Liver (tissue), 9 donors: Measurements from ENCODE around the gene DHCR24. TPM values are rescaled to one million over a fixed set of nuclear protein-coding genes. Genes with fewer than 3 reads are reported as not detected.

Source experiments
- DNase-seq: peaks from one replicate; pipeline ENCODE4 v3.0.0-alpha.2; 2017; ENCODE audit warnings: low spot score
- H3K27ac ChIP-seq, 2 donors: one replicate each; pipeline ENCODE4 v1.7.0; 2013; ENCODE audit warnings: inconsistent platforms in 2 of 2, low read length in 2 of 2, control low read depth in 1 of 2, low read depth in 1 of 2, mild to moderate bottlenecking in 1 of 2
- H3K27me3 ChIP-seq, 4 donors: one replicate each; pipeline versions ENCODE4 v1.6.1 to v1.7.0; 2013; ENCODE audit warnings: low read length in 3 of 4, inconsistent platforms in 1 of 4, mild to moderate bottlenecking in 1 of 4, moderate library complexity in 1 of 4; ENCODE audit not compliant: control insufficient read depth in 4 of 4, insufficient read depth in 4 of 4
- H3K36me3 ChIP-seq, 4 donors: one replicate each; pipeline versions ENCODE4 v1.6.1 to v1.7.0; 2013; ENCODE audit warnings: low read length in 3 of 4, mild to moderate bottlenecking in 3 of 4, low read depth in 1 of 4, moderate library complexity in 1 of 4; ENCODE audit not compliant: control insufficient read depth in 4 of 4, insufficient read depth in 3 of 4
- H3K4me1 ChIP-seq, 4 donors: one replicate each; pipeline versions ENCODE4 v1.6.1 to v1.7.0; 2013; ENCODE audit warnings: low read length in 3 of 4, mild to moderate bottlenecking in 3 of 4, moderate library complexity in 1 of 4; ENCODE audit not compliant: control insufficient read depth in 4 of 4, insufficient read depth in 4 of 4
- H3K4me3 ChIP-seq, 3 donors: one replicate each; pipeline versions ENCODE4 v1.6.1 to v1.7.0; 2013; ENCODE audit warnings: low read length in 3 of 3, control low read depth in 1 of 3, low read depth in 1 of 3, mild to moderate bottlenecking in 1 of 3
- H3K9ac ChIP-seq, 2 donors: one replicate each; pipeline ENCODE4 v1.7.0; 2013; ENCODE audit warnings: low read length in 2 of 2, mild to moderate bottlenecking in 2 of 2, moderate library complexity in 2 of 2, control low read depth in 1 of 2, low read depth in 1 of 2
- H3K9me3 ChIP-seq, 4 donors: one replicate each; pipeline versions ENCODE4 v1.6.1 to v1.7.0; 2013; ENCODE audit warnings: low read length in 3 of 4; ENCODE audit not compliant: control insufficient read depth in 4 of 4
- EGR1 ChIP-seq, 2 donors: IDR thresholded peaks; 2 replicates each; pipeline ENCODE4 v1.6.1; 2016 to 2018; ENCODE audit warnings: antibody characterized with exemption in 2 of 2, low read depth in 2 of 2
- FOXA1 ChIP-seq: IDR thresholded peaks from 2 replicates; pipeline ENCODE4 v1.6.1; 2016; ENCODE audit warnings: antibody characterized with exemption
- FOXA2 ChIP-seq: IDR thresholded peaks from 2 replicates; pipeline ENCODE4 v1.6.1; 2016; ENCODE audit warnings: antibody characterized with exemption
- GABPA ChIP-seq, 2 donors: IDR thresholded peaks in 1 of 2; conservative IDR thresholded peaks in 1 of 2; 2 replicates each; pipeline ENCODE4 v1.6.1; 2016; ENCODE audit warnings: antibody characterized with exemption in 2 of 2, mild to moderate bottlenecking in 1 of 2, moderate library complexity in 1 of 2
- HNF4A ChIP-seq, 2 donors: conservative IDR thresholded peaks; 2 replicates each; pipeline ENCODE4 v1.6.1; 2016; ENCODE audit warnings: antibody characterized with exemption in 2 of 2, mild to moderate bottlenecking in 2 of 2
- HNF4G ChIP-seq: IDR thresholded peaks from 2 replicates; pipeline ENCODE4 v1.6.1; 2016; ENCODE audit warnings: antibody characterized with exemption
- JUND ChIP-seq, 2 donors: IDR thresholded peaks; 2 replicates each; pipeline ENCODE4 v1.6.1; 2016; ENCODE audit warnings: antibody characterized with exemption in 2 of 2
- NR2F2 ChIP-seq: IDR thresholded peaks from 2 replicates; pipeline ENCODE4 v1.6.1; 2016; ENCODE audit warnings: antibody characterized with exemption
- RXRA ChIP-seq, 2 donors: IDR thresholded peaks; 2 replicates each; pipeline ENCODE4 v1.6.1; 2017 to 2018; ENCODE audit warnings: antibody characterized with exemption in 2 of 2, mild to moderate bottlenecking in 1 of 2
- SP1 ChIP-seq: IDR thresholded peaks from 2 replicates; pipeline ENCODE4 v1.6.1; 2018; ENCODE audit warnings: antibody characterized with exemption, mild to moderate bottlenecking
- TAF1 ChIP-seq: conservative IDR thresholded peaks from 2 replicates; pipeline ENCODE4 v1.6.1; 2016; ENCODE audit warnings: antibody characterized with exemption, mild to moderate bottlenecking
- YY1 ChIP-seq: IDR thresholded peaks from 2 replicates; pipeline ENCODE4 v1.6.1; 2016; ENCODE audit warnings: antibody characterized with exemption, mild to moderate bottlenecking
- WGBS: extraction: QIAGEN DNeasy Blood & Tissue Kit; methylation state at CpG from one replicate; pipeline ENCODE4 v1.1.7; 2013; 5-methylcytosine and 5-hydroxymethylcytosine counted together
- polyA plus RNA-seq, 2 donors: library from polyadenylated mRNA; stranded (reverse) in 1 of 2; unstranded in 1 of 2; fragments of 200-250 nt in 1 of 2; fragments of >200 nt in 1 of 2; fragmentation: Nextera tagmentation in 1 of 2; extraction: Ambion mirVana in 1 of 2; gene quantifications; one replicate each; pipeline versions ENCODE4 v1.2.1 to v1.2.3, GENCODE V29; 2013 to 2015
- total RNA-seq, 2 donors: library from RNA; depleted of rRNA; stranded (reverse); fragments of >200 nt; gene quantifications; one replicate each; pipeline ENCODE4 v1.2.3, GENCODE V29; 2014
- TF ChIP-seq, protein P1 (sequence below): IDR thresholded peaks from 2 replicates; pipeline ENCODE4 v1.6.1; 2016; ENCODE audit warnings: antibody characterized with exemption
- TF ChIP-seq, protein P2 (sequence below): IDR thresholded peaks from 2 replicates; pipeline ENCODE4 v1.6.1; 2016; ENCODE audit warnings: antibody characterized with exemption
- TF ChIP-seq, protein P3 (sequence below): IDR thresholded peaks from 2 replicates; pipeline ENCODE4 v1.6.1; 2016; ENCODE audit warnings: antibody characterized with exemption, mild to moderate bottlenecking
- TF ChIP-seq, protein P4 (sequence below): IDR thresholded peaks from 2 replicates; pipeline ENCODE4 v1.6.1; 2016; ENCODE audit warnings: antibody characterized with exemption
- TF ChIP-seq, protein P5 (sequence below): fragments of 150-350 bp; IDR thresholded peaks from 2 replicates; pipeline ENCODE4 v1.5.1; 2017; ENCODE audit warnings: improper control_type of control experiment, low read depth, low read length; ENCODE audit not compliant: missing input control
- donor health status: healthy.
- donor health status: healthy.
- donor health status: healthy.
- donor health status: healthy.
- donor health status: healthy.

Gene DHCR24
- total and polyA plus RNA-seq, 4 donors = 271 to 815 (median 600) TPM

DNA sequence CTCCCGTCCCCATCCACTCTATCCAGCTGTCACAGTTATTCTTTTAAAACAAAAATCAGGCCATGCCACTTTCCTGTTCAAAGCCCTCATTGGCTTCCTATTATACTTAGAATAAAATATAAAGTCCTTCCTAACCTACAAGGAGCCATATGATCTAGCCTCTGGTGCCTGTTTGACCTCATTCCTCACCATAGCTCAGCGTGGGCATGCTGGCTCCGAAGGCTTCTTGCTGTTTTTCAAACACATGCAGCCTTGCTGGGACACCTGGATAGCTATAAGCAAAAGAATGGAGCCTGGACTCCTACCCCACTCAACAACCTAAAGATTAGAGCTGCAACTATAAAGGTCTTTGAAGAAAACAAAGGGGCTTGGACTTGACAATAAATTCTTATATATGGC, 23.7 kb downstream of the DHCR24 start:
- WGBS = 80% methylated on average over 3 of the region's 3 CpGs
- DNase-seq = peak; percentile 25
- Histone ChIP-seq H3K27ac (peak overlapping the region in 1 of 2 donors; percentile 27), H3K4me3 (no peak overlapping the region), H3K27me3 (no peaks in the 10 kb centered on the region), H3K9ac (no peak overlapping the region), H3K36me3 (peaks cover 4 to 45% (median 40%) of the 10 kb centered on the region in 4 donors), H3K4me1 (peaks cover 42 to 92% (median 82%) of the 10 kb centered on the region in 4 donors), H3K9me3 (no peaks in the 10 kb centered on the region)
- TF ChIP-seq, protein P1, sequence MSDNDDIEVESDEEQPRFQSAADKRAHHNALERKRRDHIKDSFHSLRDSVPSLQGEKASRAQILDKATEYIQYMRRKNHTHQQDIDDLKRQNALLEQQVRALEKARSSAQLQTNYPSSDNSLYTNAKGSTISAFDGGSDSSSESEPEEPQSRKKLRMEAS = no peak
- TF ChIP-seq JUND (IDR thresholded peaks at IDR 0.05) = no peak
- no peak for TF ChIP-seq GABPA (IDR thresholded peaks at IDR 0.05 in 1 of 2, conservative IDR thresholded peaks at IDR 0.05 in 1 of 2)
- TF ChIP-seq, protein P2, sequence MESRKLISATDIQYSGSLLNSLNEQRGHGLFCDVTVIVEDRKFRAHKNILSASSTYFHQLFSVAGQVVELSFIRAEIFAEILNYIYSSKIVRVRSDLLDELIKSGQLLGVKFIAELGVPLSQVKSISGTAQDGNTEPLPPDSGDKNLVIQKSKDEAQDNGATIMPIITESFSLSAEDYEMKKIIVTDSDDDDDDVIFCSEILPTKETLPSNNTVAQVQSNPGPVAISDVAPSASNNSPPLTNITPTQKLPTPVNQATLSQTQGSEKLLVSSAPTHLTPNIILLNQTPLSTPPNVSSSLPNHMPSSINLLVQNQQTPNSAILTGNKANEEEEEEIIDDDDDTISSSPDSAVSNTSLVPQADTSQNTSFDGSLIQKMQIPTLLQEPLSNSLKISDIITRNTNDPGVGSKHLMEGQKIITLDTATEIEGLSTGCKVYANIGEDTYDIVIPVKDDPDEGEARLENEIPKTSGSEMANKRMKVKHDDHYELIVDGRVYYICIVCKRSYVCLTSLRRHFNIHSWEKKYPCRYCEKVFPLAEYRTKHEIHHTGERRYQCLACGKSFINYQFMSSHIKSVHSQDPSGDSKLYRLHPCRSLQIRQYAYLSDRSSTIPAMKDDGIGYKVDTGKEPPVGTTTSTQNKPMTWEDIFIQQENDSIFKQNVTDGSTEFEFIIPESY = no peak
- no peak for TF ChIP-seq FOXA2
- no peak for TF ChIP-seq RXRA (IDR thresholded peaks at IDR 0.05)
- TF ChIP-seq NR2F2 = no peak
- no peak for TF ChIP-seq YY1
- TF ChIP-seq FOXA1 = no peak
- no peak for TF ChIP-seq TAF1
- no peak for TF ChIP-seq SP1
- TF ChIP-seq, protein P3, sequence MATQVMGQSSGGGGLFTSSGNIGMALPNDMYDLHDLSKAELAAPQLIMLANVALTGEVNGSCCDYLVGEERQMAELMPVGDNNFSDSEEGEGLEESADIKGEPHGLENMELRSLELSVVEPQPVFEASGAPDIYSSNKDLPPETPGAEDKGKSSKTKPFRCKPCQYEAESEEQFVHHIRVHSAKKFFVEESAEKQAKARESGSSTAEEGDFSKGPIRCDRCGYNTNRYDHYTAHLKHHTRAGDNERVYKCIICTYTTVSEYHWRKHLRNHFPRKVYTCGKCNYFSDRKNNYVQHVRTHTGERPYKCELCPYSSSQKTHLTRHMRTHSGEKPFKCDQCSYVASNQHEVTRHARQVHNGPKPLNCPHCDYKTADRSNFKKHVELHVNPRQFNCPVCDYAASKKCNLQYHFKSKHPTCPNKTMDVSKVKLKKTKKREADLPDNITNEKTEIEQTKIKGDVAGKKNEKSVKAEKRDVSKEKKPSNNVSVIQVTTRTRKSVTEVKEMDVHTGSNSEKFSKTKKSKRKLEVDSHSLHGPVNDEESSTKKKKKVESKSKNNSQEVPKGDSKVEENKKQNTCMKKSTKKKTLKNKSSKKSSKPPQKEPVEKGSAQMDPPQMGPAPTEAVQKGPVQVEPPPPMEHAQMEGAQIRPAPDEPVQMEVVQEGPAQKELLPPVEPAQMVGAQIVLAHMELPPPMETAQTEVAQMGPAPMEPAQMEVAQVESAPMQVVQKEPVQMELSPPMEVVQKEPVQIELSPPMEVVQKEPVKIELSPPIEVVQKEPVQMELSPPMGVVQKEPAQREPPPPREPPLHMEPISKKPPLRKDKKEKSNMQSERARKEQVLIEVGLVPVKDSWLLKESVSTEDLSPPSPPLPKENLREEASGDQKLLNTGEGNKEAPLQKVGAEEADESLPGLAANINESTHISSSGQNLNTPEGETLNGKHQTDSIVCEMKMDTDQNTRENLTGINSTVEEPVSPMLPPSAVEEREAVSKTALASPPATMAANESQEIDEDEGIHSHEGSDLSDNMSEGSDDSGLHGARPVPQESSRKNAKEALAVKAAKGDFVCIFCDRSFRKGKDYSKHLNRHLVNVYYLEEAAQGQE = no peak
- TF ChIP-seq, protein P4, sequence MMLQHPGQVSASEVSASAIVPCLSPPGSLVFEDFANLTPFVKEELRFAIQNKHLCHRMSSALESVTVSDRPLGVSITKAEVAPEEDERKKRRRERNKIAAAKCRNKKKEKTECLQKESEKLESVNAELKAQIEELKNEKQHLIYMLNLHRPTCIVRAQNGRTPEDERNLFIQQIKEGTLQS = no peak
- TF ChIP-seq EGR1 (IDR thresholded peaks at IDR 0.05; ENCODE audit: low read depth in 2 of 2) = no peak
- TF ChIP-seq, protein P5, sequence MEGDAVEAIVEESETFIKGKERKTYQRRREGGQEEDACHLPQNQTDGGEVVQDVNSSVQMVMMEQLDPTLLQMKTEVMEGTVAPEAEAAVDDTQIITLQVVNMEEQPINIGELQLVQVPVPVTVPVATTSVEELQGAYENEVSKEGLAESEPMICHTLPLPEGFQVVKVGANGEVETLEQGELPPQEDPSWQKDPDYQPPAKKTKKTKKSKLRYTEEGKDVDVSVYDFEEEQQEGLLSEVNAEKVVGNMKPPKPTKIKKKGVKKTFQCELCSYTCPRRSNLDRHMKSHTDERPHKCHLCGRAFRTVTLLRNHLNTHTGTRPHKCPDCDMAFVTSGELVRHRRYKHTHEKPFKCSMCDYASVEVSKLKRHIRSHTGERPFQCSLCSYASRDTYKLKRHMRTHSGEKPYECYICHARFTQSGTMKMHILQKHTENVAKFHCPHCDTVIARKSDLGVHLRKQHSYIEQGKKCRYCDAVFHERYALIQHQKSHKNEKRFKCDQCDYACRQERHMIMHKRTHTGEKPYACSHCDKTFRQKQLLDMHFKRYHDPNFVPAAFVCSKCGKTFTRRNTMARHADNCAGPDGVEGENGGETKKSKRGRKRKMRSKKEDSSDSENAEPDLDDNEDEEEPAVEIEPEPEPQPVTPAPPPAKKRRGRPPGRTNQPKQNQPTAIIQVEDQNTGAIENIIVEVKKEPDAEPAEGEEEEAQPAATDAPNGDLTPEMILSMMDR = no peak
- no peak for TF ChIP-seq HNF4G
- no peak for TF ChIP-seq HNF4A (conservative IDR thresholded peaks at IDR 0.05)
